ENCODE measurements around the gene COPS3. TPM values are rescaled to one million over a fixed set of nuclear protein-coding genes. Genes with fewer than 3 reads are reported as not detected.

COPS3 gene
- total and polyA plus RNA-seq, 2 experiments from 2014 or later = 108 to 121 TPM

GRCh38 chr17:17309356-17309755 is 28.3 kb upstream of the COPS3 start:
- Histone ChIP-seq H3K4me2 (no peak overlapping the region), H3F3A (replicated peaks; ENCODE audit: low read depth) (no peaks in the 10 kb centered on the region), H3K27me3 (ENCODE audit: insufficient read depth) (peaks cover 5% of the 10 kb centered on the region), H3K9me2 (ENCODE audit: insufficient read depth) (no peaks in the 10 kb centered on the region), H3K36me3 (ENCODE audit: insufficient read depth) (no peaks in the 10 kb centered on the region), H3K79me2 (replicated peaks; ENCODE audit: insufficient read depth) (no peaks in the 10 kb centered on the region; the same call in 1 of the 2 replicates), H3K4me3 (no peak overlapping the region), H3K4me1 (ENCODE audit: insufficient read depth) (peaks cover under 1% of the 10 kb centered on the region; the same call in 1 of the 2 replicates), H4K20me1 (replicated peaks; ENCODE audit: insufficient read depth) (no peaks in the 10 kb centered on the region), H2AFZ (no peak overlapping the region), H3K27ac (ENCODE audit: low read depth) (no peak overlapping the region)
- Mint-ChIP-seq H3K4me3 (no peak overlapping the region), H3K9me3 (peaks cover 3% of the 10 kb centered on the region; the same call in 2 of the 3 replicates), H3K27me3 (ENCODE audit: insufficient read depth, low read depth, poor library complexity) (peaks cover 10% of the 10 kb centered on the region), H3K4me1 (peaks cover 21% of the 10 kb centered on the region), H3K27ac (no peak overlapping the region), H3K36me3 (ENCODE audit: low read depth) (peaks cover 44% of the 10 kb centered on the region)
- ATAC-seq (no peak), DNase-seq (ENCODE audit: low spot score) (no peak)
- TF ChIP-seq ZNF114 (CRISPR knock-in tag; IDR thresholded peaks at IDR 0.05) (no peak), ETS1 (IDR thresholded peaks at IDR 0.05) (no peak), EZH2phosphoT487 (IDR thresholded peaks at IDR 0.05; ENCODE audit: unreplicated experiment) (no peak), STAT1 (IDR thresholded peaks at IDR 0.05; ENCODE audit: unreplicated experiment) (no peak), JUNB (IDR thresholded peaks at IDR 0.05; ENCODE audit: unreplicated experiment) (no peak)
- TF ChIP-seq, protein P1, sequence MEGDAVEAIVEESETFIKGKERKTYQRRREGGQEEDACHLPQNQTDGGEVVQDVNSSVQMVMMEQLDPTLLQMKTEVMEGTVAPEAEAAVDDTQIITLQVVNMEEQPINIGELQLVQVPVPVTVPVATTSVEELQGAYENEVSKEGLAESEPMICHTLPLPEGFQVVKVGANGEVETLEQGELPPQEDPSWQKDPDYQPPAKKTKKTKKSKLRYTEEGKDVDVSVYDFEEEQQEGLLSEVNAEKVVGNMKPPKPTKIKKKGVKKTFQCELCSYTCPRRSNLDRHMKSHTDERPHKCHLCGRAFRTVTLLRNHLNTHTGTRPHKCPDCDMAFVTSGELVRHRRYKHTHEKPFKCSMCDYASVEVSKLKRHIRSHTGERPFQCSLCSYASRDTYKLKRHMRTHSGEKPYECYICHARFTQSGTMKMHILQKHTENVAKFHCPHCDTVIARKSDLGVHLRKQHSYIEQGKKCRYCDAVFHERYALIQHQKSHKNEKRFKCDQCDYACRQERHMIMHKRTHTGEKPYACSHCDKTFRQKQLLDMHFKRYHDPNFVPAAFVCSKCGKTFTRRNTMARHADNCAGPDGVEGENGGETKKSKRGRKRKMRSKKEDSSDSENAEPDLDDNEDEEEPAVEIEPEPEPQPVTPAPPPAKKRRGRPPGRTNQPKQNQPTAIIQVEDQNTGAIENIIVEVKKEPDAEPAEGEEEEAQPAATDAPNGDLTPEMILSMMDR (conservative IDR thresholded peaks at IDR 0.05; ENCODE audit: low read depth in 2 of 2) = no peak
- TF ChIP-seq, protein P2, sequence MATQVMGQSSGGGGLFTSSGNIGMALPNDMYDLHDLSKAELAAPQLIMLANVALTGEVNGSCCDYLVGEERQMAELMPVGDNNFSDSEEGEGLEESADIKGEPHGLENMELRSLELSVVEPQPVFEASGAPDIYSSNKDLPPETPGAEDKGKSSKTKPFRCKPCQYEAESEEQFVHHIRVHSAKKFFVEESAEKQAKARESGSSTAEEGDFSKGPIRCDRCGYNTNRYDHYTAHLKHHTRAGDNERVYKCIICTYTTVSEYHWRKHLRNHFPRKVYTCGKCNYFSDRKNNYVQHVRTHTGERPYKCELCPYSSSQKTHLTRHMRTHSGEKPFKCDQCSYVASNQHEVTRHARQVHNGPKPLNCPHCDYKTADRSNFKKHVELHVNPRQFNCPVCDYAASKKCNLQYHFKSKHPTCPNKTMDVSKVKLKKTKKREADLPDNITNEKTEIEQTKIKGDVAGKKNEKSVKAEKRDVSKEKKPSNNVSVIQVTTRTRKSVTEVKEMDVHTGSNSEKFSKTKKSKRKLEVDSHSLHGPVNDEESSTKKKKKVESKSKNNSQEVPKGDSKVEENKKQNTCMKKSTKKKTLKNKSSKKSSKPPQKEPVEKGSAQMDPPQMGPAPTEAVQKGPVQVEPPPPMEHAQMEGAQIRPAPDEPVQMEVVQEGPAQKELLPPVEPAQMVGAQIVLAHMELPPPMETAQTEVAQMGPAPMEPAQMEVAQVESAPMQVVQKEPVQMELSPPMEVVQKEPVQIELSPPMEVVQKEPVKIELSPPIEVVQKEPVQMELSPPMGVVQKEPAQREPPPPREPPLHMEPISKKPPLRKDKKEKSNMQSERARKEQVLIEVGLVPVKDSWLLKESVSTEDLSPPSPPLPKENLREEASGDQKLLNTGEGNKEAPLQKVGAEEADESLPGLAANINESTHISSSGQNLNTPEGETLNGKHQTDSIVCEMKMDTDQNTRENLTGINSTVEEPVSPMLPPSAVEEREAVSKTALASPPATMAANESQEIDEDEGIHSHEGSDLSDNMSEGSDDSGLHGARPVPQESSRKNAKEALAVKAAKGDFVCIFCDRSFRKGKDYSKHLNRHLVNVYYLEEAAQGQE (IDR thresholded peaks at IDR 0.05; ENCODE audit: unreplicated experiment) = no peak
- TF ChIP-seq, protein P3, sequence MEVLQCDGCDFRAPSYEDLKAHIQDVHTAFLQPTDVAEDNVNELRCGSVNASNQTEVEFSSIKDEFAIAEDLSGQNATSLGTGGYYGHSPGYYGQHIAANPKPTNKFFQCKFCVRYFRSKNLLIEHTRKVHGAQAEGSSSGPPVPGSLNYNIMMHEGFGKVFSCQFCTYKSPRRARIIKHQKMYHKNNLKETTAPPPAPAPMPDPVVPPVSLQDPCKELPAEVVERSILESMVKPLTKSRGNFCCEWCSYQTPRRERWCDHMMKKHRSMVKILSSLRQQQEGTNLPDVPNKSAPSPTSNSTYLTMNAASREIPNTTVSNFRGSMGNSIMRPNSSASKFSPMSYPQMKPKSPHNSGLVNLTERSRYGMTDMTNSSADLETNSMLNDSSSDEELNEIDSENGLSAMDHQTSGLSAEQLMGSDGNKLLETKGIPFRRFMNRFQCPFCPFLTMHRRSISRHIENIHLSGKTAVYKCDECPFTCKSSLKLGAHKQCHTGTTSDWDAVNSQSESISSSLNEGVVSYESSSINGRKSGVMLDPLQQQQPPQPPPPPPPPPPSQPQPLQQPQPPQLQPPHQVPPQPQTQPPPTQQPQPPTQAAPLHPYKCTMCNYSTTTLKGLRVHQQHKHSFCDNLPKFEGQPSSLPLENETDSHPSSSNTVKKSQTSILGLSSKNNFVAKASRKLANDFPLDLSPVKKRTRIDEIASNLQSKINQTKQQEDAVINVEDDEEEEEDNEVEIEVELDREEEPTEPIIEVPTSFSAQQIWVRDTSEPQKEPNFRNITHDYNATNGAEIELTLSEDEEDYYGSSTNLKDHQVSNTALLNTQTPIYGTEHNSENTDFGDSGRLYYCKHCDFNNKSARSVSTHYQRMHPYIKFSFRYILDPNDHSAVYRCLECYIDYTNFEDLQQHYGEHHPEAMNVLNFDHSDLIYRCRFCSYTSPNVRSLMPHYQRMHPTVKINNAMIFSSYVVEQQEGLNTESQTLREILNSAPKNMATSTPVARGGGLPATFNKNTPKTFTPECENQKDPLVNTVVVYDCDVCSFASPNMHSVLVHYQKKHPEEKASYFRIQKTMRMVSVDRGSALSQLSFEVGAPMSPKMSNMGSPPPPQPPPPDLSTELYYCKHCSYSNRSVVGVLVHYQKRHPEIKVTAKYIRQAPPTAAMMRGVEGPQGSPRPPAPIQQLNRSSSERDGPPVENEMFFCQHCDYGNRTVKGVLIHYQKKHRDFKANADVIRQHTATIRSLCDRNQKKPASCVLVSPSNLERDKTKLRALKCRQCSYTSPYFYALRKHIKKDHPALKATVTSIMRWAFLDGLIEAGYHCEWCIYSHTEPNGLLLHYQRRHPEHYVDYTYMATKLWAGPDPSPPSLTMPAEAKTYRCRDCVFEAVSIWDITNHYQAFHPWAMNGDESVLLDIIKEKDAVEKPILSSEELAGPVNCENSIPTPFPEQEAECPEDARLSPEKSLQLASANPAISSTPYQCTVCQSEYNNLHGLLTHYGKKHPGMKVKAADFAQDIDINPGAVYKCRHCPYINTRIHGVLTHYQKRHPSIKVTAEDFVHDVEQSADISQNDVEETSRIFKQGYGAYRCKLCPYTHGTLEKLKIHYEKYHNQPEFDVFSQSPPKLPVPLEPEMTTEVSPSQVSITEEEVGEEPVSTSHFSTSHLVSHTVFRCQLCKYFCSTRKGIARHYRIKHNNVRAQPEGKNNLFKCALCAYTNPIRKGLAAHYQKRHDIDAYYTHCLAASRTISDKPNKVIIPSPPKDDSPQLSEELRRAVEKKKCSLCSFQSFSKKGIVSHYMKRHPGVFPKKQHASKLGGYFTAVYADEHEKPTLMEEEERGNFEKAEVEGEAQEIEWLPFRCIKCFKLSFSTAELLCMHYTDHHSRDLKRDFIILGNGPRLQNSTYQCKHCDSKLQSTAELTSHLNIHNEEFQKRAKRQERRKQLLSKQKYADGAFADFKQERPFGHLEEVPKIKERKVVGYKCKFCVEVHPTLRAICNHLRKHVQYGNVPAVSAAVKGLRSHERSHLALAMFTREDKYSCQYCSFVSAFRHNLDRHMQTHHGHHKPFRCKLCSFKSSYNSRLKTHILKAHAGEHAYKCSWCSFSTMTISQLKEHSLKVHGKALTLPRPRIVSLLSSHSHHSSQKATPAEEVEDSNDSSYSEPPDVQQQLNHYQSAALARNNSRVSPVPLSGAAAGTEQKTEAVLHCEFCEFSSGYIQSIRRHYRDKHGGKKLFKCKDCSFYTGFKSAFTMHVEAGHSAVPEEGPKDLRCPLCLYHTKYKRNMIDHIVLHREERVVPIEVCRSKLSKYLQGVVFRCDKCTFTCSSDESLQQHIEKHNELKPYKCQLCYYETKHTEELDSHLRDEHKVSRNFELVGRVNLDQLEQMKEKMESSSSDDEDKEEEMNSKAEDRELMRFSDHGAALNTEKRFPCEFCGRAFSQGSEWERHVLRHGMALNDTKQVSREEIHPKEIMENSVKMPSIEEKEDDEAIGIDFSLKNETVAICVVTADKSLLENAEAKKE (CRISPR knock-in tag; IDR thresholded peaks at IDR 0.05) = no peak
